Skin of body (tissue), 2 donors: ENCODE data around the gene RBFOX2. TPM values are rescaled to one million over a fixed set of nuclear protein-coding genes. Genes with fewer than 3 reads are reported as not detected.
"Not testable (repeated sequence)": the region's sequence is repeated elsewhere in the genome, so short reads cannot be mapped to it uniquely, and the experiment has no call there.

ENCODE experiments used
- DNase-seq: peaks from one replicate; lab custom pipeline; 2025; lab: John Stamatoyannopoulos, UW
- total RNA-seq: library from RNA; depleted of rRNA; stranded (reverse); fragments of >200 nt; gene quantifications from one replicate; pipeline ENCODE4 v1.2.3, GENCODE V29; 2014

RBFOX2 gene
- total RNA-seq, 1 donor from 2014 or later, result 144 TPM

DNA sequence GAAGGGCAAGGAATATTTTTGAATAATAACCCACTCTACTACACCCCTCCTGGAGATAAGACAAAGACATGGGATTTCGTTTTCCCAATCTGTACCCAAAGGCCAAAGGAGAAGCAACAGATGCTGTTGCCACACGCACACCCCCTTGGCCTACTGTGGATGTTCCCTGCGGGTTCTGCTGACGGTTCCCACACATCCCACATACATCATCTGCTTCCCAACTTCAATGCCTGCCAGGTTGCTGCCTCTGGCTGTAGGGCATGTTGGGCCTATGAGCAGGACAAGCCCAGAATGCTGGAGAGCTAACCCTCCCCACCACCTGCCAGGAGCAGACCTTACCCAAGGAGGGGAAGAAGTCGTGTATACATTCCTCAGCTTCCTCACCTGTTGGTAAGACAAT lies 13.6 kb upstream of the RBFOX2 start:
- no peak for DNase-seq

DNA sequence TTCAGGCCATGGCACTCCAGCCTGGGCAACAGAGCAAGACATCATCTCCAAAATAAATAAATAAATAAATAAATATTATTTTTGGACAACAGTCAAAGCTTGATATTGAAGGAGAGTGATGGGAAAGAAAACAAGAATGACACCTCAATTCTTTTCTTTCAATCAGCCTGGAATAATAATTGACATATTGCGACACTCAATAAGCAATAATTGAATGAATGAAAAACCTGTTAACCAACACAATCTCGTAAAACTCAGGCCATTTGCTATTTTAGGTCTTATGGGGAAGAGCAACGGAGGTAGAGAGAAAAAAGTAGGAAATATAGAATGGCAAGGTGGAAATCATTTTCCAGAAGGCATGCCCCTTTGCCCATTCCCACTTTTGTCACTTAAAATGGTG lies 10.5 kb upstream of the RBFOX2 start:
- DNase-seq, result no peak

DNA sequence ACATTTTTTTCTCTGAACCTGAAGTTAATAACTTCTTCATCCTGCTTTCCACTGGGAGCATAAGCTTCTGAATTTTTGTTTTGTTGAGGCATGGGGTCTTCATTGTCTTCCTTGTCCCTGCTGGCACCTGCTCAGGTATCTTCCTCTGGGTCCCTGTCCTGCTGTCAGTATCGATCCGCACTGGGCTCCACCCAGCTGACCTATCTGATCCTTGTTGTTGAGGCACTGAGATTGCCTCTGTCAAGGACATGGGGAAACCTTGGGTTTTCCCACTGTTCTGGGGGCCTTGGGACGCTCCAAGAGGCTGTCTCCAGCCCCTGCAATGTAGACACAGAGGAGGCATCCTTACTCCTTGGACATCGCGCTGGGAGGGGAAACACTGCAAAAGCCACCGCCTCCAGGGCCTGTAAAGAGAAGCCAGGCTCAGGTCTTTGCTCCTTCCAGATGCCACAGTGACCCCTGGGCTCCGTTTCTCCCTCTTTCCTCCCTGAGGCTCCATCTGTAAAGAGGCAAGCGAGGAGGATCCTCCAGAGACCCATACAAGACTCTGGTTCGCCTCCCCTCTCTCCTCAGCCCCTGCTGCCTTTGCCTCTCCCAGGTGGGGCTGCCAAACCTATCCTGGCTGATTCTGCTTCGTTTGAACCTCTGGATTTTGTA lies 8.6 kb upstream of the RBFOX2 start:
- no peak for DNase-seq

DNA sequence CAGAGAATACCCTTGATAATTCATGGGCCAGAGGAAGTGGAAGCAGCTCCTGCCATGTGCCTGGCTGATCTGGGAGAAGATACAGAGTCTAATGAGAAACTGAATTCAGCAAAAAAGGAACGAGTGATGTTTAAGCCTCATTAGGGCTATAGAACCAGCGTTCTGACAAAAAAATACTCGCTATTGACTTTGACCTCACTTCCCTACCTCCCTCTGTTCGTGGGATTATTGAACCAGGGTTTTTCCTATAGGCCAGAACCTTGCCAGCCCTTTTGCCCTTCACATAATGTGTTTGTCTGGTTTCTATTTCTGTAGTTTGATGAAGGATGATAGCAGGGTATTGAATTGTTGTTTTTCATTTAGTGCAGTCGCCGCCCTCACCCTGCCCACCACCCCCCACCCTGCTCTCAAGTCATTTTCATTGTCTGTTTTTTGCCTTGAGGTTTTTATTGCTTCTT lies 7.6 kb upstream of the RBFOX2 start:
- no peak for DNase-seq

DNA sequence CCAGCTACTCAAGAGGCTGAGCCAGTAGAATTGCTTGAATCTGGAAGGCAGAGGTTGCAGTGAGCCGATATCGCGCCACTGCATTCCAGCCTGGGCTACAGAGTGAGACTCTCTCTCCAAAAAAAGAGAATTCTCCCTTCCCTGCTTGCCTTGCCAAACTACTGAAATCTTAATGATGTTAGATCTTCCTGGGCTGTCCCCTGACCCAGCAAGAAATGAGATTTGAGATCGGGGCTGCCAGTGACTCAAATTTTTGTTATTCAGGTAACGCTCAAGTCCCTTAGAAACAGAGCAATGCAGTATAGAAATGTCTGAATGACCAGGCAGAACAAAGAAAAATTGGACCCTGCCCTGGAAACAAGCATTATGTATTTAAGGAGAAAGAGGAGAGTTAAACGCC lies 4.0 kb upstream of the RBFOX2 start:
- no peak for DNase-seq

DNA sequence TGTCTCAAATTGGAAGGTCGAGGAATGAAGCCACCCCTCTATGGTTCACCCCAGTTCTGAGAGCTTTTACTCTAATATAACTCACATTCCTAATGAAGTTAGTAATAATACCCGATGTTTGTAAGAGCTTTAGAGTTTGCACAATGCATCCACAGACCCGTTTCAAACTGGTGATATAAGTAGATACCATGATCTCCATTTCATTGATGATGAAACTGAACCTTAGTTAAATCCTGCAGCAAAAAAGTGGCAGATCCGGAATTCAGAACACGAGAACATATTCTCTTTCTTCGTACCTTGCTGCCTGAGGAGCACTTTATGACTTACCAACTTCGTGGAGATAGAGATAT lies 757 bp upstream of the RBFOX2 start:
- DNase-seq, result no peak

DNA sequence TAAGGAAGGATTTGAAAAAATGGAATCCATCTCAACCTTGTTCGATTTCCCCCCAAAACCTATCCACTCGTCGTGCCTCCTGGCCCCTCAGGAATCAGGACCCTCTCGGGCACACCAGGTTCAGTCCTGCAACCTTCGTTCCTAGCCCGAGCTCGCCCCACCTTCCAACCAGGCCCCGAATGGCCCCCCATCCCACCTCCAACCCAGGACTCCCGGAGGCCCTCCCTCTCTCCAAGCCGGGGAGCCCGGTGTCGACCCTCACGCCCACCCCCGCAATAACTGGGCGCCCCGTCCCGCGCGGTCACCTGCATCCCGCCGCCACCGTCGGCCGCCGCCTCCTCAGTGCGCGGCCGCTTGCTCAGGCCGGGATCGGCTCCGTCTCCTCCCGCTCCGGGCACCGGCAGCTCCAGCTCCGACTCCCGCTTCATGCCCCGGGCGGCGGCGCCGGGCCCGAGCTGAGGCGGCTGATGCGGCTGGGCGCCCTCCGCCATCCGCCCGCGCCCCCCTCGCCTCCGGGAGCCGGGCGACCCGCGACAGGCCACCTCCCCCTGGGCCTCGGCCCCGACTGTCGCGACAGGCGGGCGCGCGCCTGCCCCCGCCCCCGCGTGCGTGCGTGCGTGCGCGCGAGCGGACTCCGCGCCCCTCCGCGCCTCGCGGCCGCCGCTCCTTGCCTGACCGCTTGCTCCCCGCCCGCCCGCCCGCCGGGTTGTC lies 534 bp downstream of the RBFOX2 start:
- no peak for DNase-seq

DNA sequence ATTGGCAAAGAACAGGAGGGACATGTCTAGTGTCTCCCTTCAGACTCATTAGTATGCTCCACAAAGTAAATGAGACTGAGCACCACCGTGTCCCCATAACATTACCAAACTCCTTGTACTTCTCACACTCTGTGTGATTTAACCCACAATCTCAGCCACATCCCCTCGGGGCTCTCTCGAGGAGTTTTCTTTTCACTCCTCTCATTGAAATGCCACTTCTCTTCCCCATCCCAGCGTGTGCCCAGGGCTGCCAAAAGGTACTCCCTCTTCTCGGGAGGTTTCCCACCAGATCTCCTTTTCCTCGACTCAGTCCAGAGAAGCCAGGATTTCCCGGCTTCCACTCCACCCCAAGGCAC lies 1.1 kb downstream of the RBFOX2 start:
- no peak for DNase-seq

DNA sequence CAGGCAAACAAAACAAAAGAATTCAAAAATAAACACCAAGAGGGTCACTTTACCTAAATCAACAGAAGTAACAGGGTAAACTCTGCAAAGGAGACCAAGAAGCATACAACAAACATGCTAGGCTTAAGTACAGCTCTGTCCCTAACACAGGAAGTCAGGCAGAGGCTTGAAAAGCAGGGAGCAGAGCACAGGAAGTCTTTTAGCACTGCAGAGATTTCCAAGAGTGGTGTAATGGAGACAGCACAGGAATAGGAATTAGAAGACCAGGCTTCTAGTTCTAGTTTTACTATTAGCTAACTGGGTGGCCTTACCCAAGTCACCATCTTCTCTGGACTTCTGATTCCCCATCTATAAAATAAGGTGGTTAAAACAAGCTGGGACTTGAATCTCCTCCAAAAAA lies 1.9 kb downstream of the RBFOX2 start:
- DNase-seq, result peak; percentile 51

DNA sequence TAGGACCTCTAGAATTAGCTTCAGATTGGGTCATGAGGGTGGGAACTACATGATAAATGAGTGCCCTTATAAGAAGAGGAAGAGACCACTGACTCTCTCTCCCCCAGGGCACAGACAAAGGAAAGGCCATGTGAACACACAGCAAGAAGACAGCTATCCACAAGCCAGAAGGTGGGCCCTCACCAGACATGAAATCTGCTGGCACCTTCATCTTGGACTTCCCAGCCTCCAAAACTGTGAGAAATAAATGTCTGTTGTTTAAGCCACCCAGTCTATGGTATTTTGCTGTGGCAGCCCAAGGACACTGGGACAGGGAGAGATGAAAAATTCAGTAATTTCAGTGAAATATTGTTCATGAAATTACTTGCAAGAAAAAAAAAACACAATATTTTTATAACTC lies 5.9 kb downstream of the RBFOX2 start:
- DNase-seq, result no peak

DNA sequence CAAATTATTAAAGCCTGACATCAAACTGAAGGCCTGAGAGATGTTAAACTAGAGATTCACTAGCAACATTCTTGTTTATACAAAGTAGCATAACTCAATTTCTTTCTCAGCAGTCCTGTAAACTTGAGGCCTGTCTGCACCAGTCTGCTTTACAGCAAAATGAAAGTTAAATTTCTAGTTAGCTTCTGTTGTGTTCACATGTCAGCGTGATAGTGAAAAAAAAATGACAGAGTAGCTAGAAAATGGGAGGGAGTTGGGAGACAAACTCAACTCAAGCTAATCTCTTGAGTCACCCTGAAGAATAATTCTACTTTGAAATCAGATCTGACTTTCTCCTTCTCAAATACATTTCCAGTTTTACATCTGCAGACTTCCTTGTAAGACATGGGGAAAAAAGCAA lies 6.5 kb downstream of the RBFOX2 start:
- no peak for DNase-seq

DNA sequence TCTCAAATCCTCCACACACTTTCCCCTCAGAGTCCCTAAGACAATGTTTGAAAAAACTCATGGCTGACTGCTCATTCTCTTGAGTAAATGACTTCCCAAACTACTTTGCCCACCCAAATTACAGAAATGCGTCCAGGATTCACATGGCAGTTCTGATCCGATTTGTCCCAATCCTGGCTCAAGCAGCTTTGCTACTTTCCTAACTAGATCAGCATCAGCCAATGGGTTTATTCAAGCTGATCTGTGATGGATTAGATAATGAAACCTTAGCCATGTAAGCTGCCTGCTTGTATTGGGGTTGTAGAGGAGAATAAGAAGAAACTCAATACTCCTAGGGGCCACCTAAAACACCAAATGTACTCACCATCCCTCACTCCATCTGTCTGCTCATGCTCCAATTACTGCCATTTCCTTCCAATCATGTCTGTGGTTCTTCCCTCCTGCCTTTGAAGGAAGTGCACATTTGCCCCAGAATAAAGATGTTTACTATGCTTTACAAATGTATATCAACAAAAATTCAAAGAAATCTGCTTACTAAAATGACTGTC lies 6.9 kb downstream of the RBFOX2 start:
- DNase-seq, result no peak

DNA sequence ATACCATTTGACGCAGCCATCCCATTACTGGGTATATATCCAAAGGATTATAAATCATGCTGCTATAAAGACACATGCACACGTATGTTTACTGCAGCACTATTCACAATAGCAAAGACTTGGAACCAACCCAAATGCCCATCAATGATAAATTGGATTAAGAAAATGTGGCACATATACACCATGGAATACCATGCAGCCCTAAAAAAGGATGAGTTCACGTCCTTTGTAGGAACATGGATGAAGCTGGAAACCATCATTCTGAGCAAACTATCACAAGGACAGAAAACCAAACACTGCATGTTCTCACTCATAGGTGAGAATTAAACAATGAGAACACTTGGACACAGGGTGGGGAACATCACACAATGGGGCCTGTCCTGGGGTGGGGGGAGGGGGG lies 7.8 kb downstream of the RBFOX2 start:
- DNase-seq, result not testable (repeated sequence)

DNA sequence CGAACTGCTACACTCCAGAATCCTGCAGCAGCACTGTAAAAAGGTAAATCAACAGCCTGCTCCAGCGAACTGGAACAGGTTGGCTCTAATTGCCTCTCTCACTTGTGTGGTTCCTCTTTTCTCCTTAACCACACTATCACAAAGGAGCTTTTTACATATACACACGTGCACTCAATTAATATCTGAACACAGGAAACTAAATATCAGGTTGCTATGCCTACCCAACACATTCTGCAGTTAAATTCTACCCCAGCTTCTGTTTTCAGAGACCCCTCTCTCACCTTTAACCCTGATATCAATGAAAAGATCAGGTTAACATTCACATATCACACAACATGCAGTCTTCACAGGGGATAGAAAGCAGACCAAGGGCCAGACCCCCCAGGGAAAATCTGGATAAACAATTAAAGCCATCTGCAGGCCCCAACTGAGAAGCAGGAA lies 11.0 kb downstream of the RBFOX2 start:
- DNase-seq, result no peak

DNA sequence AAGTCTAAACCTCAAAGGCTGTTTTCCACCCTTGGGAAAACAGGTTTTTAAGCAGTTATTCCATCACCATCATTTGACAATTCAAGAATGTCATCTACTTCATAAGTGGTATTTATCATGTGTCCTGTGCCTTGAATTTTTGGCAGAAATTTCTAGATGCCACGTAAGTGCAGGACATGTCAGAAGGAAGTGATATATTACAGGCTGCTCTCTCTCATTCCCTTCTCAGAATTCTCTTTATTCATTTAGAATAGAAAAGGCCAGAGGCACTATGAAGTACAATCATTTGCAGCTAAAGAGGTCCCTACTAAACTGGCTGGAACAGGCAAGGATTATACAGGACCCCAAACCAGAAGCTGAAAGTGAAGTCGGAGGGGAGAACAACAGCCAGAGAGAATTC lies 11.9 kb downstream of the RBFOX2 start:
- DNase-seq, result no peak

DNA sequence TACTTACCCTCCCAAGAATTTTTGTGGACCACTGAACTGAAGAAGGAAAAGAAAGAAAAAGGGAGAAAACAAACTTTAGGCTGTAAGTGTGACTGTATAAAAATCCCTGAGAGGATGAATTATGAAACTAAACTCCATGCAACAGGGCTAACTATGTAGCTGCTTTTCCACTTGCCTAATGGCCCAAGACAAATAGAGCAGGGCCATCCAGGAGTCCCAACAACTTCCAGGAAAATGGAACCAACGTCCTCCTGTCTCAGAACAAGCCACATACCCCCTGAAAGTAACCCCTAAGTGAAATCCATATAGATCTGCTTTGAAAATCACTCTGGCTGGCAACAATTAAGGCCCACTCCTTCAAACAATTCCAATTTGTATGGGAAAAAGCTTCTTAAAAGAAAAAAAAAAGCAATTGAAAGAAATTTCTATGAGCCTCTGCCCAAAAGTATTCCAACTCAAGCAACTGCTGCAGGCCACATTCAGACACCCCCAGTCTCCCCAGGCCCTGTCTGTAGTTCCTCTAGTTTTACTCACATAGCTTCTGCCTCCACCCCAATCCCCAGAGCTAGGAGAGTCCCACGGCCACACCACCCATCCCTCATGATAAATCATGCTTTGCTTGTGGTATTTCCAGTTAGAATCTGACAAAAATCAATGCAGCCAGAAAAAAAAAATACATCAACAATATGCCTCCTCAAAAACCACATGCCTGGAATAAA lies 12.7 kb downstream of the RBFOX2 start:
- no peak for DNase-seq

DNA sequence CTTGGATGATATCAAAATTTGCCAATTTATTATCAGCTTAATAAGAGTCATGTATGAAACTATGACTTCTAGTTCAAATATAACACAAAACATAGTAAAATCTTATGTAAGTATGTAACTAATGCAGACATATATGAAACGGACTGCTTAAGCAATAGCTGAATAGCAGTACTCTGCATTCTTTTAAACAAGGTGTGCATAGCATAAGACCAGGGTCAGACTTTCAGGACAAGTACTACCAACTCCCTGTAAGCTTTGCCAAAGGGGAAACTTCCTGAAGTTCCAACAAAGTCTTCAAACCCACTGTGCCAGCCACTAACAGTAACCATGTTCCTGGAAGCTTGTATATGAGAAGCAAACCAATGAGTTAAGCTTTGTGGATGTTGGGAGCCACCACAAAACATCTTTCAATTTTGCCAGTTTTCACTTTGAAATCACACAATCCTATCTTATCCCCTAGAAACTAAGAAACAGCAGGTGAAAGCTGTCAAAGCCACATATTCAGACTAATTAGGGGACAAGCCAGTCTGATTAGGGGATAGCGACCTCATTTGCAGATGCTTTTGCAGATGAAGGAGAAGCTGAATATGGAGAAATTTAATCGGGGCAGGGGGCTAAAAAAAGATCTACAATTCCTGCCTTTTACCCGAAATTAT lies 13.3 kb downstream of the RBFOX2 start:
- DNase-seq, result no peak

DNA sequence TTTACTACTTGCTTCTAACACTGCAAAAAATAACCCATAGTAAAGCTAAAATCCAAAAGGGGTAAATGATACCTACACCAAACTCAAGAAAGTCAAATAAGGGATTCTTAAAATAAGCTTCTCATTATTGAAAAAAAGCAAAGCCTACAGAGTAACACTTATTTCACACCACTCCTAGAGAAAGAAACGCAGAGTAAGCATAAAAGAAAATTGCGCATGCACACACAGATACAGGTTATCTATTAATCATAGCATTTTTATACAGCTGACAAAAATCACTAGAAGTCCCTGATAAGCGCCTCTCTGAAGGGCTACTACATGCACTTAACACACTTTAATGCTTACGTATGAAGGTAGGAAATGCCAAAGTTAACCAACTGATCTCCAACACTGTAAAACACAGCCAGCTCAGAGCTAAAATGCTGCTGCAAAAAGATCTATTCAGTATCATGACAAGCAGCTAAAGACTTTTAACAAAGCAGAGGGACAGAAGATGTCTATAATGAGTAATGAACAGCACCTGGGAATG lies 14.0 kb downstream of the RBFOX2 start:
- DNase-seq, result no peak

DNA sequence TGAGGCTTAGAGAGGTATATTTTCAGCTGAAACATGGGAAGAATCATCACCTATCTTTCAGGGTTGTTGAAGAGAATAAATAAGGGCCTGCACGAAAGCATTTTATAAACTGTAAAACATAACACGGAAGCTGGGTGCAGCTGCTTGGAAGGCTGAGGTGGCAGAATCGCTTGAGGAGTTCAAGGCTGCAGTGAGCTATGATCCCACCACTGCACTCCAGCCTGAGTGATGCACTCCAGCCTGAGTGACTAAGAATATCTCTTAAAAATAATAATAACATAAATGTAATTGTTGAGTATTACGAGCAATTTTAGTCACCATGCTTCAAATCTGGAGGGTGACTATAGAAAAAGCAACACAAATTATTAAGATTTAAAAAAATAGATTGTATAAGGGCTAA lies 16.3 kb downstream of the RBFOX2 start:
- DNase-seq, result no peak

DNA sequence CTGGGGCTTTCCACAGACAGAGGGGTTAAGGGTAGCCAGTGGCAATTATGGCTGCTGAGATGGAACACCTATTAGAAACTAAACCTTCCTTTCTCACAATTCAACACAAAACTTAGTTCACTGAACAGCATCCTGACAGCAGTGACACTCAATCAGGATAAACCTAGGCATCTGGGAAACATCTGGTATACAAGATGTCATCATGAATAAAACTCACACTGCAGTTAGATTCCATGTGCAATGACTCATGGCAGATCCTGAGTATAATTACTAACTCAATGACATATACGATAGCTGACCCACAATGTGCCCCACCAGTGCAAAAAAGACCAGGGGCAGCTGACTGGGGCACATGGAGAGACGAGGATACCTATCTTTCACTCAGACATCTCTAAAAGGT lies 17.7 kb downstream of the RBFOX2 start:
- peak; percentile 95 for DNase-seq

DNA sequence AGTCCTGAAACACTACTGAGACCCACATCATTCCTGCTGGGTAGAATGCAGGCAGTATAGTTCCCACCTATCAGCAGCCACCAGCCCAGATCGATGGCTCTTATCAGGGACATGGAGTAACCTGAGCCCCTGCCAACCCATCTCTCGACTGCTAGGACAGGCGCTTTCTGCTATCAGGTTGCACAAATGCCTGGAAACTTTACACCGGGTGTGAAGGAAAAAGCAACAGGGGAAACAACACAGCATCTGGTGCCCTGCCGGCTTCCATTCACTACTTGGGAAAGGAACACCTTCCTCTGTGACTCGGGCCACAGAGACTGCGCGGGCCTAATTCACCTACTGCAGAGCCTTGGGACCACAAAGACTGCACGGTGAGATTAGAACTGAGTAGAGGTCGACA lies 18.5 kb downstream of the RBFOX2 start:
- no peak for DNase-seq

DNA sequence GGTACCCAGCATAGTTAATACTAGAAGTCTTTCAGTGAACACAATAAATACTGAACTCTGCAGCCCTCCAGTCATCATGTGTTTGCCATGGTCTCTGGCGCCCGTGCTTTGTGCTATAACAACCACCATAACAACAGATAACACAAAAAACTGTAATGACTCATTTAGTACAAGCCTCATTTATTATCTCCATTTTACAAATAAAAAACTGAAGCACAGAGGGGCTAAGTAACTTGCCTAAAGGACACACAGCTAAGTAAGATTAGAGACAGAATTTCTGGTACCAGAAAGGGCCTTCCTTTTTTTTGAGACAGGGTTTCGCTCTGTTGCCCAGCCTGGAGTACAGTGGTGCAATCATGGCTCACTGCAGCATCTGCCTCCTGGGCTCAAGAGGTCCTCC lies 19.5 kb downstream of the RBFOX2 start:
- DNase-seq, result no peak
